Thoracic aorta (tissue), 2 donors: ENCODE data around the gene ANTXR1. TPM values are rescaled to one million over a fixed set of nuclear protein-coding genes. Genes with fewer than 3 reads are reported as not detected.

Experiments used
- ATAC-seq: fragments of 150-250 bp; one replicate; pipeline ENCODE4 v1.8.0; 2017; ENCODE audit warnings: low read depth; ENCODE audit not compliant: insufficient number of reproducible peaks, low FRiP score
- DNase-seq: peaks from one replicate; pipeline ENCODE4 v3.0.0-alpha.2; 2020; ENCODE audit warnings: low spot score
- H3K27ac ChIP-seq, 2 donors: fragments of 200-600 bp; sonication (generic); 1 replicate in 1 of 2; 2 replicates in 1 of 2; pipeline ENCODE4 v1.5.1; 2016; ENCODE audit warnings: mild to moderate bottlenecking in 2 of 2, moderate library complexity in 2 of 2
- H3K27me3 ChIP-seq: fragments of 200-600 bp; sonication (generic); replicated peaks from 2 replicates; pipeline ENCODE4 v1.6.0; 2016; ENCODE audit warnings: mild to moderate bottlenecking; ENCODE audit not compliant: insufficient read depth
- H3K36me3 ChIP-seq: fragments of 200-600 bp; sonication (generic); one replicate; pipeline ENCODE4 v1.5.1; 2016
- H3K4me1 ChIP-seq, 2 donors: fragments of 200-600 bp; sonication (generic); 1 replicate in 1 of 2; 2 replicates in 1 of 2; pipeline versions ENCODE4 v1.5.1 to v1.6.0; 2016; ENCODE audit warnings: low read depth in 2 of 2, mild to moderate bottlenecking in 1 of 2; ENCODE audit not compliant: control insufficient read depth in 1 of 2
- H3K4me3 ChIP-seq: fragments of 200-600 bp; sonication (generic); 2 replicates; pipeline ENCODE4 v1.5.1; 2016; ENCODE audit warnings: mild to moderate bottlenecking
- H3K9me3 ChIP-seq: fragments of 200-600 bp; sonication (generic); 2 replicates; pipeline ENCODE4 v1.5.1; 2016
- total RNA-seq, 2 donors: library from RNA; depleted of rRNA; stranded (reverse); fragments of >200 nt; gene quantifications; one replicate each; pipeline versions ENCODE4 v1.1.0 to v1.2.3, GENCODE V29; 2016
- TF ChIP-seq, protein P1 (sequence below): fragments of 200-600 bp; sonication (generic); IDR thresholded peaks from one replicate; pipeline ENCODE4 v1.5.1; 2019; ENCODE audit warnings: antibody characterized with exemption

ANTXR1 gene
- total RNA-seq, 2 donors from 2014 or later: 253 to 313 TPM

DNA sequence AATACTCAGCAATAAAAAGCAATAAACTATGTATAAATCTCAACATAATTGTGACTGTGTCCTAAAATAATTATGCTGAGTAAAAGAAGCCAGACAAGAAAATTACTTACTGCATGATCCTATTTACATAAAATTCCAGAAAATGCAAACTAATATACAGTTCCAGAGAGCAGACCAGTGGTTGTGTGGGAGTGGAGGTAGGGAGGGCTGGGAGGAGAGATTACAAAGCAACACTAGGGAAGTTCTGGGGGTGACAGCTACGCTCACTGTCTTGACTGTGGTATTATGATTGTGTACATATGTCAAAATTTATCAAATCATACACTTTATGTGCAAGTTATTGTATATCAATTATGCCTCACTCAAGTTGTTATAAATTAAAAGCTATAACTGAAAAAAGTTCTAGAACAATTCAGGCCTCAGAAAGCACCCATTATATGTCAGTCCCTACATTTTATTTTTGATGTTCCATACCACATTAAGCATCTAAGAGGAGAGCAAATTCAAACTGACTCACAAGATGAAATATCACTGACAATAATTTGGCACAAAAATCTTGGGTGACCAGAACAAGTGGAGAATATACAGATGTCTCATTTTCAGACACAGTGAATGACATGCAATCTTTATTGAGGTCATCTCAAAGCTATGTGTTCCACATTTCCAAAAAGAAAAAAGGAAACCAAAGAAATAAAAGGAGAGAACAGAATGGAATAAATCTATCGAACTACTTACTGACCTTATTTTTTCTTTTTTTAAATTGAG is 85.1 kb downstream of the ANTXR1 start:
- H3K36me3 ChIP-seq: peaks cover 16% of the 10 kb centered on the region
- TF ChIP-seq, protein P1, sequence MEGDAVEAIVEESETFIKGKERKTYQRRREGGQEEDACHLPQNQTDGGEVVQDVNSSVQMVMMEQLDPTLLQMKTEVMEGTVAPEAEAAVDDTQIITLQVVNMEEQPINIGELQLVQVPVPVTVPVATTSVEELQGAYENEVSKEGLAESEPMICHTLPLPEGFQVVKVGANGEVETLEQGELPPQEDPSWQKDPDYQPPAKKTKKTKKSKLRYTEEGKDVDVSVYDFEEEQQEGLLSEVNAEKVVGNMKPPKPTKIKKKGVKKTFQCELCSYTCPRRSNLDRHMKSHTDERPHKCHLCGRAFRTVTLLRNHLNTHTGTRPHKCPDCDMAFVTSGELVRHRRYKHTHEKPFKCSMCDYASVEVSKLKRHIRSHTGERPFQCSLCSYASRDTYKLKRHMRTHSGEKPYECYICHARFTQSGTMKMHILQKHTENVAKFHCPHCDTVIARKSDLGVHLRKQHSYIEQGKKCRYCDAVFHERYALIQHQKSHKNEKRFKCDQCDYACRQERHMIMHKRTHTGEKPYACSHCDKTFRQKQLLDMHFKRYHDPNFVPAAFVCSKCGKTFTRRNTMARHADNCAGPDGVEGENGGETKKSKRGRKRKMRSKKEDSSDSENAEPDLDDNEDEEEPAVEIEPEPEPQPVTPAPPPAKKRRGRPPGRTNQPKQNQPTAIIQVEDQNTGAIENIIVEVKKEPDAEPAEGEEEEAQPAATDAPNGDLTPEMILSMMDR: no peak
- no peaks in the 10 kb centered on the region for H3K9me3 ChIP-seq
- no peaks in the 10 kb centered on the region for H3K27me3 ChIP-seq
- DNase-seq (no peak), ATAC-seq (no peak)
- peaks cover 20 to 49% of the 10 kb centered on the region in 2 donors for H3K4me1 ChIP-seq
- H3K27ac ChIP-seq: peak overlapping the region in 1 of 2 donors; percentile 38
- H3K4me3 ChIP-seq: no peak overlapping the region

DNA sequence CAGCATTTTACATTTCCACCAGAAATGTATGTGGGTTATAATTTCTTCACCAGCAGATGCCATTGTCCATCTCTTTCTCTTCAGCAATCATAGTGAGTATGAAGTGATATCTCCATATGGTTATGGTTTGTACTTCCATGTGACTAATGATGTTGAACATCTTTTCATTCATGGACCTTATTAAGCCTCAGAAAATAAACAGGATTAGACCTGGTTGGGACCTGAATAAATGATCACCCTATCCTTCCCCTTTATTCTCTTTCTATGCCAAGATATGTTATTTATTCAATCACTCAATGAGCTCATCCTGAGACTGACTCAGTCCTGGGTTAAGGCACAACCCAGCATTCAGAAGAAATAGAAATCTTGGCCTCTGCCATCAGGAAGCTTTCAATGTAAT is 86.6 kb downstream of the ANTXR1 start:
- Histone ChIP-seq H3K27me3 (no peaks in the 10 kb centered on the region), H3K4me3 (no peak overlapping the region), H3K36me3 (peaks cover 20% of the 10 kb centered on the region), H3K4me1 (peaks cover 20 to 51% of the 10 kb centered on the region in 2 donors), H3K9me3 (no peaks in the 10 kb centered on the region), H3K27ac (peak overlapping the region; percentile 19 to 34)
- ATAC-seq (no peak), DNase-seq (no peak)
- TF ChIP-seq, protein P1: no peak

DNA sequence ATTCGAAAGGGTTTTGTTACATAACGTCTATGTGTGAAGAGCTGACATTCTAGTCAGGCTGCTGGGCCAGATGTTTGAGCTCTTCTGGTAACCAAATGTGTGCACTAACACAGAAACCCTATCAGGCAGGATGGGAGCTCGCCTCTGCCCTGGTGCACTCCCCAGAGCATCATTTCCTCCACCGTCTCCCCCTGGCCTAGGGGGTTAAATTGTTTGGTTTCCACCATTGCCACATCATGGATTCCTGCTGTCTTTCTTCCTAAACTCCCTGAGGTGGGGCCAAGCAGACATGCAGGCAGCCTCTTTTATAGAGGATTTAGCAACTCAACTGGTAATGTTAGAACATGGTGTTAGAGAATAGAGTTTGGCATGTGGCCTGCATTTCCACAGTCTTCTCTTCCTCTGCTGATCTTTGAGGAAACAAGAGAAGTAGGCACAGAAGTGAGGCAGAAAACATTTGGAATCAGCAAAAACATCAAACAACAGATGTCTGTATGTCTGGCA is 87.3 kb downstream of the ANTXR1 start:
- no peaks in the 10 kb centered on the region for H3K9me3 ChIP-seq
- ATAC-seq: no peak
- TF ChIP-seq, protein P1: no peak
- H3K27me3 ChIP-seq: no peaks in the 10 kb centered on the region
- peaks cover 20 to 49% of the 10 kb centered on the region in 2 donors for H3K4me1 ChIP-seq
- peak overlapping the region; percentile 19 to 34 for H3K27ac ChIP-seq
- no peak for DNase-seq
- peaks cover 18% of the 10 kb centered on the region for H3K36me3 ChIP-seq
- no peak overlapping the region for H3K4me3 ChIP-seq

DNA sequence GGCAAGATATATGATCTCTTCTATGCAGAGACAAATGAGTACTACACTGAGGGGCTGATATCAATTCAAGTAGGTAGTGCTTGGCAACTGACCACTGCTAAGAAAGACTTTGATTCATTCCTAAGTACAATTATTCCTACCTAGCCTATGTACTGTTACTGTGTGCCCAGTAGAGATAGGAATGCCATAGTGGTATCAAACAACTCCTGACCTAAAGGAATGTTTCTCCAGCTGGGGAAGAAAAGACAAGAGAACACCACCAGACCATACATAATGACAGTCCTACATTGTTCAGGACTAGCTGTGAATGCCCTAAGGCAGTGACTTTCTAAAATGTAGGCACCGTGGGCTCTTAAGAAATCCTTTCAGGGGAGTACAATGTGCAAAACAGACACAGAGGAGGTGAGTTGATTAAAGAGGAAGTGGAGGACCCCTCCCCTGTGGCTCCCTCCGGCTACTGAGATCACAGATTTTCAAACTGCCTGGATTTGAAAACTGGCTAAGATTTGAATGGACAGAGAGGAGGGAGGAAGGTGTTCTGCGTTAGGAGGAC is 89.1 kb downstream of the ANTXR1 start:
- H3K27me3 ChIP-seq: no peaks in the 10 kb centered on the region
- H3K27ac ChIP-seq: no peak overlapping the region
- H3K9me3 ChIP-seq: no peaks in the 10 kb centered on the region
- ATAC-seq (no peak), DNase-seq (no peak)
- no peak overlapping the region for H3K4me3 ChIP-seq
- peaks cover 14 to 36% of the 10 kb centered on the region in 2 donors for H3K4me1 ChIP-seq
- peaks cover 22% of the 10 kb centered on the region for H3K36me3 ChIP-seq
- TF ChIP-seq, protein P1: no peak

DNA sequence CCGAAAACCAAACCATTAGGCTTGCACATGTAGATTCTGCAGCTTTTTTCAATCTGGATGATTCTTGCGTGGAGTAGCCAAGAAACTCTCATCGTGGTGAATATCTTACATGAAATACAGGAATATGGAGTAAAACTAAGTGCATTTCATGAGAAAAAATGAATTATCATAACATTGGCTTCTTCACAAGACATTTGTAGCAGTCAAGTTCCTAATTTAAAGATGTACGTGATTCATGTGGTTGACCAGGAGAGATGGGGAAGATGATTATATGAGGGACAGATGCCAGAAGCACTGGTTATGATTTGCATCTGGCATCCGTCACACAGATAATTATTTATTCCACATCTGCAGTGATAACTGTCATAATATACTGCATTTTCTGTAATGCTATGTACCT is 90.4 kb downstream of the ANTXR1 start:
- no peak for ATAC-seq

More for the DNA sequence above, 90.4 kb downstream of the ANTXR1 start:
- Histone ChIP-seq H3K9me3 (no peaks in the 10 kb centered on the region), H3K27me3 (no peaks in the 10 kb centered on the region), H3K27ac (no peak overlapping the region), H3K4me3 (no peak overlapping the region), H3K4me1 (peaks cover 7 to 29% of the 10 kb centered on the region in 2 donors), H3K36me3 (peaks cover 22% of the 10 kb centered on the region)
- TF ChIP-seq, protein P1: no peak
- DNase-seq: no peak
